SU-DHL-6 (cell line): ENCODE measurements around the gene FBN3.
"Not testable (repeated sequence)": the region's sequence is repeated elsewhere in the genome, so short reads cannot be mapped to it uniquely, and the experiment has no call there.

Source experiments
- H2AFZ ChIP-seq: fragments of 200-600 bp; sonication (generic); 2 replicates; pipeline ENCODE4 v1.6.1; 2014; ENCODE audit warnings: low read depth, mild to moderate bottlenecking, moderate library complexity, mixed read lengths, antibody characterized with exemption, low read length; ENCODE audit not compliant: severe bottlenecking
- H3F3A ChIP-seq: fragments of 200-600 bp; shearing (Covaris generic); 2 replicates; pipeline ENCODE4 v1.6.0; 2016; ENCODE audit warnings: antibody characterized with exemption, mild to moderate bottlenecking; ENCODE audit not compliant: insufficient read depth
- H3K27ac ChIP-seq: fragments of 200-600 bp; sonication (generic); 2 replicates; pipeline ENCODE4 v1.5.1; 2016; ENCODE audit warnings: low read depth, mild to moderate bottlenecking, low read length, moderate library complexity, mixed read lengths
- H3K27me3 ChIP-seq: fragments of 200-600 bp; sonication (generic), shearing (Covaris generic); 2 replicates; pipeline ENCODE4 v1.6.0; 2014; ENCODE audit warnings: mild to moderate bottlenecking, low read length
- H3K36me3 ChIP-seq: fragments of 200-600 bp; sonication (generic); 2 replicates; pipeline ENCODE4 v1.6.1; 2014; ENCODE audit warnings: mild to moderate bottlenecking, low read length, mixed read lengths
- H3K4me2 ChIP-seq: fragments of 300-600, 200-600 bp; shearing (Covaris generic), sonication (generic); 2 replicates; pipeline ENCODE4 v1.6.0; 2014; ENCODE audit warnings: low read length, low read depth, mild to moderate bottlenecking; ENCODE audit not compliant: poor library complexity, severe bottlenecking
- H3K4me3 ChIP-seq: fragments of 200-600 bp; sonication (generic); 2 replicates; pipeline ENCODE4 v1.5.1; 2014; ENCODE audit warnings: antibody characterized with exemption, low read length, mild to moderate bottlenecking, mixed read lengths; ENCODE audit not compliant: insufficient read depth, poor library complexity, severe bottlenecking
- H3K79me2 ChIP-seq: fragments of 200-600 bp; sonication (generic); 2 replicates; pipeline ENCODE4 v1.6.1; 2014; ENCODE audit warnings: mild to moderate bottlenecking, low read length, moderate library complexity; ENCODE audit not compliant: insufficient read depth
- H3K9ac ChIP-seq: fragments of 200-600 bp; sonication (generic); 2 replicates; pipeline ENCODE4 v1.7.0; 2014; ENCODE audit warnings: mild to moderate bottlenecking, low read length
- H3K9me2 ChIP-seq: fragments of 200-600 bp; sonication (generic); replicated peaks from 2 replicates; pipeline ENCODE4 v1.6.1; 2014; ENCODE audit warnings: low read length; ENCODE audit not compliant: insufficient read depth
- H3K9me3 ChIP-seq: fragments of 200-600 bp; sonication (generic); 2 replicates; pipeline ENCODE4 v1.6.1; 2014; ENCODE audit warnings: low read length, mixed read lengths; ENCODE audit not compliant: insufficient read depth
- H4K20me1 ChIP-seq: fragments of 200-600 bp; sonication (generic); 2 replicates; pipeline ENCODE4 v1.6.1; 2014; ENCODE audit warnings: low read depth, mild to moderate bottlenecking, antibody characterized with exemption, low read length, moderate library complexity, mixed read lengths
- CTCF ChIP-seq: fragments of 200-600 bp; sonication (generic); IDR thresholded peaks from one replicate; pipeline ENCODE4 v1.5.1; 2017; ENCODE audit warnings: antibody characterized with exemption, mild to moderate bottlenecking, low read length, moderate library complexity; ENCODE audit not compliant: insufficient read depth, poor library complexity, severe bottlenecking
- EZH2phosphoT487 ChIP-seq: fragments of 200-600 bp; sonication (generic), shearing (Covaris generic); conservative IDR thresholded peaks from 2 replicates; pipeline ENCODE4 v1.6.1; 2018; ENCODE audit warnings: mild to moderate bottlenecking, antibody characterized with exemption, low read length, moderate library complexity, mixed read lengths

Gene FBN3

GRCh38 chr19:8028951-8029491 is 120.4 kb downstream of the FBN3 start:
- TF ChIP-seq EZH2phosphoT487, result no peak
- TF ChIP-seq CTCF, result no peak
- H4K20me1 ChIP-seq, result no peaks in the 10 kb centered on the region
- no peaks in the 10 kb centered on the region for H3K27me3 ChIP-seq
- no peaks in the 10 kb centered on the region for H3K79me2 ChIP-seq
- H3K9me3 ChIP-seq, result no peaks in the 10 kb centered on the region
- no peak overlapping the region for H3K9ac ChIP-seq
- H3F3A ChIP-seq, result no peaks in the 10 kb centered on the region
- H3K4me2 ChIP-seq, result no peak overlapping the region
- H2AFZ ChIP-seq, result no peak overlapping the region
- H3K27ac ChIP-seq, result no peak overlapping the region
- H3K9me2 ChIP-seq, result no peaks in the 10 kb centered on the region
- H3K4me3 ChIP-seq, result no peak overlapping the region
- H3K36me3 ChIP-seq, result no peaks in the 10 kb centered on the region

- H3K36me3 ChIP-seq, result no peaks in the 10 kb centered on the region
- H2AFZ ChIP-seq, result no peak overlapping the region
- no peak overlapping the region for H3K4me3 ChIP-seq
Measured at GRCh38 chr19:8025316-8025715, 124.1 kb downstream of the FBN3 start.

GRCh38 chr19:8024256-8024655 is 125.1 kb downstream of the FBN3 start:
- H3F3A ChIP-seq, H2AFZ ChIP-seq, H3K9me2 ChIP-seq, H3K9ac ChIP-seq, H3K36me3 ChIP-seq, H4K20me1 ChIP-seq, H3K4me2 ChIP-seq, H3K27ac ChIP-seq, H3K27me3 ChIP-seq, H3K79me2 ChIP-seq, H3K9me3 ChIP-seq, H3K4me3 ChIP-seq: not testable (repeated sequence)

More at GRCh38 chr19:8025316-8025715, 124.1 kb downstream of the FBN3 start:
- Histone ChIP-seq H3K9me2 (no peaks in the 10 kb centered on the region), H3K27me3 (no peaks in the 10 kb centered on the region), H4K20me1 (no peaks in the 10 kb centered on the region), H3K9ac (no peak overlapping the region), H3K27ac (no peak overlapping the region), H3K4me2 (no peak overlapping the region), H3F3A (no peaks in the 10 kb centered on the region), H3K79me2 (no peaks in the 10 kb centered on the region), H3K9me3 (no peaks in the 10 kb centered on the region)
- no peak for TF ChIP-seq CTCF
- TF ChIP-seq EZH2phosphoT487, result no peak

GRCh38 chr19:8023371-8023770 is 126.0 kb downstream of the FBN3 start:
- Histone ChIP-seq H2AFZ (no peak overlapping the region), H3K36me3 (no peaks in the 10 kb centered on the region), H3K4me3 (no peak overlapping the region), H3K27ac (no peak overlapping the region), H3F3A (no peaks in the 10 kb centered on the region), H3K9me2 (no peaks in the 10 kb centered on the region), H3K9ac (no peak overlapping the region), H3K79me2 (no peaks in the 10 kb centered on the region), H3K4me2 (no peak overlapping the region), H3K9me3 (no peaks in the 10 kb centered on the region), H3K27me3 (no peaks in the 10 kb centered on the region), H4K20me1 (no peaks in the 10 kb centered on the region)
- TF ChIP-seq EZH2phosphoT487 (no peak), CTCF (no peak)
